ENCODE results near the gene SIM2.

DNA sequence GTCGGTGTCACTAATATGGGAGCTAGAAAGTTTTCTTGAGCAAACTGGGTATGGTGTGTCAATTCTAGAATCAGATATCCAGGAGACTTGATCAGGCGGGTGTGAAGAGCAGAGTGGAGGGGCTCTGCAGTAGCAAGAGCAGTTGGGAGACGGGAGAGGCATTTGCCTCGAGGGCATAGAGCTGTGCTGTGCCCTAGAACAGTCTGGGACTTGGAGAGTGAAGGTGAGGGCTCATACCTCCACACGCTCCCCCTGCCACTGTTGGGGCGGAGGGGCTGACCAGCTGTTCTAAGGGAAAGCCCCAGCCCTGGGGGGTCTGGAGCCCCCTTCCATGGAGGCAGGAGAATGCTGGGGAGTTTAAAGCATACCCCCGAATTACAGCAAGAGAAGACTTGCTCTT lies 33.8 kb downstream of the SIM2 start:
- TF ChIP-seq, protein P1, sequence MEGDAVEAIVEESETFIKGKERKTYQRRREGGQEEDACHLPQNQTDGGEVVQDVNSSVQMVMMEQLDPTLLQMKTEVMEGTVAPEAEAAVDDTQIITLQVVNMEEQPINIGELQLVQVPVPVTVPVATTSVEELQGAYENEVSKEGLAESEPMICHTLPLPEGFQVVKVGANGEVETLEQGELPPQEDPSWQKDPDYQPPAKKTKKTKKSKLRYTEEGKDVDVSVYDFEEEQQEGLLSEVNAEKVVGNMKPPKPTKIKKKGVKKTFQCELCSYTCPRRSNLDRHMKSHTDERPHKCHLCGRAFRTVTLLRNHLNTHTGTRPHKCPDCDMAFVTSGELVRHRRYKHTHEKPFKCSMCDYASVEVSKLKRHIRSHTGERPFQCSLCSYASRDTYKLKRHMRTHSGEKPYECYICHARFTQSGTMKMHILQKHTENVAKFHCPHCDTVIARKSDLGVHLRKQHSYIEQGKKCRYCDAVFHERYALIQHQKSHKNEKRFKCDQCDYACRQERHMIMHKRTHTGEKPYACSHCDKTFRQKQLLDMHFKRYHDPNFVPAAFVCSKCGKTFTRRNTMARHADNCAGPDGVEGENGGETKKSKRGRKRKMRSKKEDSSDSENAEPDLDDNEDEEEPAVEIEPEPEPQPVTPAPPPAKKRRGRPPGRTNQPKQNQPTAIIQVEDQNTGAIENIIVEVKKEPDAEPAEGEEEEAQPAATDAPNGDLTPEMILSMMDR (IDR thresholded peaks at IDR 0.05; ENCODE audit: low read depth, low read length) = no peak
- TF ChIP-seq EZH2phosphoT487 (IDR thresholded peaks at IDR 0.05; ENCODE audit: low read depth) = no peak
